ENCODE results near the gene SOX13. TPM values are rescaled to one million over a fixed set of nuclear protein-coding genes. Genes with fewer than 3 reads are reported as not detected.

Gene SOX13
- total and polyA plus RNA-seq, 7 experiments from 2014 or later = 0.24 to 10.1 (median 0.85) TPM; not detected in 2

- H3K27me3 ChIP-seq (ENCODE audit: control insufficient read depth in 2 of 2, insufficient read depth in 2 of 2, low read length in 2 of 2) = no peaks in the 10 kb centered on the region
- no peaks in the 10 kb centered on the region for H3K36me3 Mint-ChIP-seq
- no peaks in the 10 kb centered on the region for H3K9me3 ChIP-seq (ENCODE audit: control insufficient read depth in 2 of 3, low read length in 3 of 3)
- DNase-seq (no peak), ATAC-seq (no peak)
- intact Hi-C loops (cut with micrococcal nuclease) = no loop called here
- no peak overlapping the region for H3K4me3 ChIP-seq (ENCODE audit: low read length)
- H3K4me3 Mint-ChIP-seq = no peak overlapping the region
- CTCF ChIA-PET = no interaction called here
- peaks cover 0 to 12% (median 8%) of the 10 kb centered on the region in 7 donors for H3K4me1 Mint-ChIP-seq
- H3K27me3 Mint-ChIP-seq = no peaks in the 10 kb centered on the region
- POLR2A ChIA-PET = no interaction called here
- no peaks in the 10 kb centered on the region for H3K4me1 ChIP-seq (ENCODE audit: control insufficient read depth in 2 of 2, insufficient read depth in 2 of 2, low read length in 2 of 2)
- no peaks in the 10 kb centered on the region for H3K36me3 ChIP-seq (ENCODE audit: control insufficient read depth in 2 of 3, insufficient read depth in 3 of 3, low read length in 3 of 3)
- no peaks in the 10 kb centered on the region for H3K9me3 Mint-ChIP-seq
- H3K27ac ChIP-seq (ENCODE audit: low read depth, low read length) = no peak overlapping the region
- H3K27ac Mint-ChIP-seq = no peak overlapping the region
Measured at GRCh38 chr1:204132718-204133117, 59.8 kb downstream of the SOX13 start.

GRCh38 chr1:204134103-204134502 lies 61.2 kb downstream of the SOX13 start:
- ChIA-PET CTCF (no interaction called here), POLR2A (no interaction called here)
- Histone ChIP-seq H3K27me3 (ENCODE audit: control insufficient read depth in 2 of 2, insufficient read depth in 2 of 2, low read length in 2 of 2) (no peaks in the 10 kb centered on the region), H3K27ac (ENCODE audit: low read depth, low read length) (no peak overlapping the region), H3K4me1 (ENCODE audit: control insufficient read depth in 2 of 2, insufficient read depth in 2 of 2, low read length in 2 of 2) (no peaks in the 10 kb centered on the region), H3K4me3 (ENCODE audit: low read length) (no peak overlapping the region), H3K36me3 (ENCODE audit: control insufficient read depth in 2 of 3, insufficient read depth in 3 of 3, low read length in 3 of 3) (peaks cover 0 to 6% (median 0%) of the 10 kb centered on the region in 3 experiments), H3K9me3 (ENCODE audit: control insufficient read depth in 2 of 3, low read length in 3 of 3) (no peaks in the 10 kb centered on the region)
- intact Hi-C loops (cut with micrococcal nuclease) = no loop called here
- ATAC-seq = no peak
- Mint-ChIP-seq H3K4me1 (peaks cover 0 to 4% (median 0%) of the 10 kb centered on the region in 7 donors), H3K36me3 (peaks cover 0 to 5% (median 0%) of the 10 kb centered on the region in 5 donors), H3K9me3 (no peaks in the 10 kb centered on the region), H3K4me3 (no peak overlapping the region), H3K27me3 (peaks cover 0 to 4% (median 0%) of the 10 kb centered on the region in 5 donors), H3K27ac (no peak overlapping the region)
- no peak for DNase-seq

GRCh38 chr1:204136814-204137213 lies 63.9 kb downstream of the SOX13 start:
- no peaks in the 10 kb centered on the region for H3K9me3 ChIP-seq (ENCODE audit: control insufficient read depth in 2 of 3, low read length in 3 of 3)
- ChIA-PET CTCF (interaction anchor here (0.6 kb wide), 1 partner anchor 16 kb away, joined by 4 read pairs; no protein-coding TSS in a partner anchor), POLR2A (no interaction called here)
- ATAC-seq = no peak
- Mint-ChIP-seq H3K4me1 (no peaks in the 10 kb centered on the region), H3K27me3 (peaks cover 0 to 4% (median 0%) of the 10 kb centered on the region in 5 donors), H3K36me3 (peaks cover 0 to 14% (median 6%) of the 10 kb centered on the region in 5 donors), H3K27ac (no peak overlapping the region), H3K9me3 (no peaks in the 10 kb centered on the region), H3K4me3 (no peak overlapping the region)
- intact Hi-C loops (cut with micrococcal nuclease) = no loop called here
- H3K27ac ChIP-seq (ENCODE audit: low read depth, low read length) = no peak overlapping the region
- DNase-seq = no peak
- H3K36me3 ChIP-seq (ENCODE audit: control insufficient read depth in 2 of 3, insufficient read depth in 3 of 3, low read length in 3 of 3) = peaks cover 0 to 6% (median 0%) of the 10 kb centered on the region in 3 experiments
- H3K4me3 ChIP-seq (ENCODE audit: low read length) = no peak overlapping the region
- no peaks in the 10 kb centered on the region for H3K27me3 ChIP-seq (ENCODE audit: control insufficient read depth in 2 of 2, insufficient read depth in 2 of 2, low read length in 2 of 2)
- H3K4me1 ChIP-seq (ENCODE audit: control insufficient read depth in 2 of 2, insufficient read depth in 2 of 2, low read length in 2 of 2) = no peaks in the 10 kb centered on the region

- no peak for DNase-seq
- Histone ChIP-seq H3K36me3 (ENCODE audit: control insufficient read depth in 2 of 3, insufficient read depth in 3 of 3, low read length in 3 of 3) (peaks cover 0 to 6% (median 0%) of the 10 kb centered on the region in 3 experiments), H3K9me3 (ENCODE audit: control insufficient read depth in 2 of 3, low read length in 3 of 3) (no peaks in the 10 kb centered on the region), H3K4me3 (ENCODE audit: low read length) (no peak overlapping the region), H3K27ac (ENCODE audit: low read depth, low read length) (no peak overlapping the region), H3K27me3 (ENCODE audit: control insufficient read depth in 2 of 2, insufficient read depth in 2 of 2, low read length in 2 of 2) (no peaks in the 10 kb centered on the region), H3K4me1 (ENCODE audit: control insufficient read depth in 2 of 2, insufficient read depth in 2 of 2, low read length in 2 of 2) (no peaks in the 10 kb centered on the region)
- ATAC-seq = no peak
- H3K9me3 Mint-ChIP-seq = no peaks in the 10 kb centered on the region
- H3K27me3 Mint-ChIP-seq = peaks cover 0 to 4% (median 0%) of the 10 kb centered on the region in 5 donors
- H3K4me3 Mint-ChIP-seq = no peak overlapping the region
- ChIA-PET CTCF (no interaction called here), POLR2A (no interaction called here)
- intact Hi-C loops (cut with micrococcal nuclease) = no loop called here
- H3K4me1 Mint-ChIP-seq = no peaks in the 10 kb centered on the region
- peaks cover 0 to 17% (median 6%) of the 10 kb centered on the region in 5 donors for H3K36me3 Mint-ChIP-seq
- H3K27ac Mint-ChIP-seq = no peak overlapping the region
Measured at GRCh38 chr1:204139088-204139487, 66.2 kb downstream of the SOX13 start.

GRCh38 chr1:204139952-204140351 lies 67.0 kb downstream of the SOX13 start:
- CTCF ChIA-PET = no interaction called here
- intact Hi-C loops (cut with micrococcal nuclease) = no loop called here
- no peaks in the 10 kb centered on the region for H3K4me1 Mint-ChIP-seq

GRCh38 chr1:204141131-204141530 lies 68.2 kb downstream of the SOX13 start:
- H3K4me1 ChIP-seq (ENCODE audit: control insufficient read depth in 2 of 2, insufficient read depth in 2 of 2, low read length in 2 of 2) = no peaks in the 10 kb centered on the region
- no peak for ATAC-seq
- H3K4me3 ChIP-seq (ENCODE audit: low read length) = no peak overlapping the region
- peaks cover 0 to 6% (median 0%) of the 10 kb centered on the region in 3 experiments for H3K36me3 ChIP-seq (ENCODE audit: control insufficient read depth in 2 of 3, insufficient read depth in 3 of 3, low read length in 3 of 3)
- no peak for DNase-seq
- no peak overlapping the region for H3K27ac ChIP-seq (ENCODE audit: low read depth, low read length)
- CTCF ChIA-PET = interaction anchor here (1.4 kb wide), 1 partner anchor 11 kb away, joined by 3 read pairs; no protein-coding TSS in a partner anchor
- POLR2A ChIA-PET = interaction anchor here (0.6 kb wide), 1 partner anchor 327 kb away, joined by 4 read pairs; no protein-coding TSS in a partner anchor
- Mint-ChIP-seq H3K4me3 (no peak overlapping the region), H3K4me1 (no peaks in the 10 kb centered on the region), H3K27me3 (peaks cover 0 to 4% (median 0%) of the 10 kb centered on the region in 5 donors), H3K36me3 (peaks cover 0 to 24% (median 6%) of the 10 kb centered on the region in 5 donors), H3K9me3 (no peaks in the 10 kb centered on the region), H3K27ac (no peak overlapping the region)
- no peaks in the 10 kb centered on the region for H3K9me3 ChIP-seq (ENCODE audit: control insufficient read depth in 2 of 3, low read length in 3 of 3)
- intact Hi-C loops (cut with micrococcal nuclease) = no loop called here
- H3K27me3 ChIP-seq (ENCODE audit: control insufficient read depth in 2 of 2, insufficient read depth in 2 of 2, low read length in 2 of 2) = no peaks in the 10 kb centered on the region

More at GRCh38 chr1:204139952-204140351, 67.0 kb downstream of the SOX13 start:
- H3K27me3 Mint-ChIP-seq = peaks cover 0 to 4% (median 0%) of the 10 kb centered on the region in 5 donors
- DNase-seq (no peak), ATAC-seq (no peak)
- H3K27ac ChIP-seq (ENCODE audit: low read depth, low read length) = no peak overlapping the region
- H3K9me3 ChIP-seq (ENCODE audit: control insufficient read depth in 2 of 3, low read length in 3 of 3) = no peaks in the 10 kb centered on the region
- H3K4me1 ChIP-seq (ENCODE audit: control insufficient read depth in 2 of 2, insufficient read depth in 2 of 2, low read length in 2 of 2) = no peaks in the 10 kb centered on the region
- no peak overlapping the region for H3K4me3 Mint-ChIP-seq
- POLR2A ChIA-PET = no interaction called here
- H3K9me3 Mint-ChIP-seq = no peaks in the 10 kb centered on the region
- H3K36me3 ChIP-seq (ENCODE audit: control insufficient read depth in 2 of 3, insufficient read depth in 3 of 3, low read length in 3 of 3) = peaks cover 0 to 6% (median 0%) of the 10 kb centered on the region in 3 experiments
- H3K36me3 Mint-ChIP-seq = peaks cover 0 to 24% (median 6%) of the 10 kb centered on the region in 5 donors
- H3K4me3 ChIP-seq (ENCODE audit: low read length) = no peak overlapping the region
- H3K27ac Mint-ChIP-seq = no peak overlapping the region
- no peaks in the 10 kb centered on the region for H3K27me3 ChIP-seq (ENCODE audit: control insufficient read depth in 2 of 2, insufficient read depth in 2 of 2, low read length in 2 of 2)
